ENCODE data around the gene LIPT2.
"Not testable (repeated sequence)": the region's sequence is repeated elsewhere in the genome, so short reads cannot be mapped to it uniquely, and the experiment has no call there.

Gene LIPT2

GRCh38 chr11:74492974-74493790 is at the start of gene LIPT2:
Gene LIPT2 (minus strand): TSS chr11:74493724. CDS start chr11:74493703, 21 bp downstream.
- DNase-seq, result peak; percentile 98

DNA sequence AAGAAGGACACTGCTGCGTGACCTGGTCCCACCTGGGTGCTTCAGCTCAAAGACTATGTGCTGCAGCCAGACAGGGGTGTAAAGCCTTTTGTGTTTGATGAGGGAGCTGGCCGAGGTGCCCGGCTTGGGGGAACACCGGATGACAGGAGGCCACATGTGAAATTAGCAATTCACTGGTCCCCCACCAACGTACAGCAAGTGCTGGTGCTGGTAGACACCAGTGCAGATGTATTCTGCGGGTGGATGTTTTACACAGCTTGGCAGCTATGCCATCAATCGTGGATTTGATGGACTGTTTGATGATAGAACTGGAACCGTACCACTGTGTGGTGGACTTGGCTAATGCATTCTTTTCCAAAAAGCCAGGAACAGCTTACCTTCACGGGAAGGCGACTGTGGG is 47.9 kb upstream of the LIPT2 start:
- no peak for DNase-seq

- no peak for DNase-seq
Measured at GRCh38 chr11:74540270-74540669, 46.7 kb upstream of the LIPT2 start.

DNA sequence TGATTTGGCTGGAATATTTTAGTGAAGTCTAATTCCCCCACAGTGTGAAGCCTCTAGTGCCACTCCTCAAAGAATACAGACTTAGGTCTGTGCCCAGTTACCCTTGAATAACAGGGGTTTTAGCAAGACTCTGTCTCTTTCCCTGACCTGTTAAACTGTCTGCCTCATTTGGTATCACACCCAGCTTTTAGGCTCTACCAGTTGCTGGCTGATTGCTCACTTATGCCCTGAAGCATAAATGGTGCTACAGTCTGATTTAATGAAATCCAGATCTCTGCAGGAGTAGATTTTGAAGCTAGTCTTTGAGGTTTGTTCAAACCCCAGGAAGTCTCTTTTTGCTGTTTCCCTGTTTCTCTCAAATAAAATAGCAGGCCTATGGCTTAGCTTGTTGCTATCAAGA is 45.2 kb upstream of the LIPT2 start:
- no peak for DNase-seq

GRCh38 chr11:74535371-74536160 is 42.0 kb upstream of the LIPT2 start:
- DNase-seq, result no peak

DNA sequence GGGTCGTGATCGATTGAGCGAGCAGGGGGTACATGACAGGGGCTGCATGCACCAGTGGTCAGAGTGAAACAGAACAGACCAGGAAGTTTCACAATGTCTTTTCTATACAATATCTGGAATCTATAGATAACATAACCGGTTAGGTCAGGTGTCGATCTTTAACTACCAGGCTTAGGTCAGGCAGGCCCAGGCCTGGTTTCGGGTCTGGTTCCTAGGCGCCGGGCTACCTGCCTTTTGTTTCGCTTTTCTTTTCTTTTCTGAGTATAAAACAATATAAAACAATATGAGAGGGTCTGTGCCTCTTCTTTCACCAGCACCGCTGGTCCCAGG is 41.4 kb upstream of the LIPT2 start:
- not testable (repeated sequence) for DNase-seq

GRCh38 chr11:74534216-74534945 is 40.9 kb upstream of the LIPT2 start:
- DNase-seq, result no peak

GRCh38 chr11:74533421-74533820 is 39.9 kb upstream of the LIPT2 start:
- DNase-seq, result no peak

GRCh38 chr11:74532501-74533246 is 39.1 kb upstream of the LIPT2 start:
- no peak for DNase-seq

- DNase-seq, result no peak
Measured at GRCh38 chr11:74524978-74525377, 31.5 kb upstream of the LIPT2 start.

GRCh38 chr11:74524501-74524900 is 31.0 kb upstream of the LIPT2 start:
- no peak for DNase-seq

DNA sequence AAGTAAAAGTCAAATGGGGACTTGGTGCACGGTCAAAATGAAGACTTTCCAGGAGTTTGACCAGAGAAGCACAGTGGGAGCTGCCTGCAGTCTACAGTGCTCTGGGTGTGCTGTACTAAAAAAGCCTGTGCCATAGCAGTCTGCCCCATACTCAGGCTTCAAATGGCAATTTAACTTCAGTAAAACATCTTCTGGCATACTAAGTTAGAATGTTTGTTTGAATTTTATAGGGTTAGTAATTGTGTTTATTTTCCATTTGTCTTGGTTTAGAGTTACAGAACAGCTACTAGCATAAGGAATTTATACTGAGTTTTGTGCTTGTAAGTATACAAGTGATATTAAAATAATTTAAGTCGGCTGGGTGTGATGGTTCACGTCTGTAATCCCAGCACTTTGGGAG is 29.3 kb upstream of the LIPT2 start:
- no peak for DNase-seq

GRCh38 chr11:74521666-74522252 is 28.2 kb upstream of the LIPT2 start:
- no peak for DNase-seq

GRCh38 chr11:74520927-74521665 is 27.6 kb upstream of the LIPT2 start:
- DNase-seq, result no peak

- DNase-seq, result no peak
Measured at GRCh38 chr11:74520316-74520715, 26.8 kb upstream of the LIPT2 start.

DNA sequence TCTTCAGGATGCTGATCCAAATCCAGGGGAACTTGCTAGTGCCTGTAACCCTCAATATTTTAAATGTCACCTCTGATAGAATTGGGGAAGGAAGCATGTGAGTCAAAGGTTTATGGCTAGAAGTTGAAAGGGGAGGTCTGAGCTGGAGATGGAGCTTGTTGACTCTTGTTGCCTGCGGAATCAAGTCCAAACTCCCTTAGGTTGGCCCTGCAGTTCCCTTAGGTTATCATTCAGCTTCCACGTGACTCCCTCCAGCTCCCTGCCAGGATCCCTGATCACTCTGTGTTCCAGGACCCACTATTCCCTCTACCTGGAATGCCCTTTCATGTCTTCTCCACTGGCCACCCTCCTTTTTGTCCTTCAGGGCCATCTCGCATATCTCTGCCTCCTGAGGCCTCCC is 26.2 kb upstream of the LIPT2 start:
- DNase-seq, result no peak

GRCh38 chr11:74517592-74517991 is 24.1 kb upstream of the LIPT2 start:
- not testable (repeated sequence) for DNase-seq

DNA sequence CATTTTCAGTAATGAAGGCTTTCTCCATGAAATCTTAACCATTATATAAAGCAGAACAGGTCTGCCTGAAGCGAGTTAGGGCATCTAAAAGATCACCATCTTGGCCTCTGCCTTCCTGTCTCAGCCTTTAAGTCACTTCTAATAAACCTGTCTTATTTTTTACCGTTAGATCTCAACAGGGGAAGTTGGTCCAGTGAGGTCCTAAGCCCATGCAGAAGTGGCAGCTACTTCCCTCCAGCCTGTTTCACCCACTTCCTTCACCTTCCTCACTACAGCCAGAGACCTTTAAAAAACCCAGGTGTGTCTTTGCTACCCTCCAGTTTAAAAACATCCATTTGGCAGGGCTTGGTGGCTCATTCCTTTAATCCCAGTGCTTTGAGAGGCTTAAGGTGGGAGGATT is 14.1 kb upstream of the LIPT2 start:
- no peak for DNase-seq

GRCh38 chr11:74506823-74507222 is 13.3 kb upstream of the LIPT2 start:
- no peak for DNase-seq

- DNase-seq, result no peak
Measured at GRCh38 chr11:74505911-74506310, 12.4 kb upstream of the LIPT2 start.

DNA sequence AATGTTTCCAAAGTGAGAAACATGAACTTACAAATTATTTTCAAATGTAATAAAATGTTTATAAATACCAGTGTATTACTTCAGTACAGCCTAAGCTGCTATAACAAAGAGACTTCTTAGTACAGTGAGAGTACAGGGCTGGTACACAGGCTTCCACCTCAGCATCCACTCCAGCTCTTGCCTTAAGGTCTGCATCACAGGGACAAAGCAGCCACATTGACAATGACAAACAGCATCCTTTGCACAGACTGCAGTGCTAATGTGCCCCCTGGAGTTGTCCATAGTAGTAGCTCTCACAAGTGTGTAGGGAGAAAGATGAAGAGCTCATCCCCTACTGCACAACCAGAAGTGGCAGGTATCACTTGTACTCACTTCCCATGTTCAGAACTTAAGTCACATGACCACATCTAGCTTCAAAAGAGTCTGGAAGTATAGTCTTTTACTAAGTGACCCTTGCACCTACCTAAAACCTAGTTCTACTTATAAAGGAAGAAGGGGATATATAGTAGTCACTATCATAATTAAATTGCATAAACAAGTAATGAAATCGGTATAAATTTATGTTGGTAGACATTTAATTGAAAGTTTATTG is 10.7 kb upstream of the LIPT2 start:
- DNase-seq, result no peak
